ENCODE results near the gene SEC31A. TPM values are rescaled to one million over a fixed set of nuclear protein-coding genes. Genes with fewer than 3 reads are reported as not detected.

The SEC31A gene
- total RNA-seq, 5 donors from 2014 or later (not counting 1 experiment from before 2014, with no cell fraction given), result 107 to 146 (median 130) TPM

- Mint-ChIP-seq H3K9me3 (no peaks in the 10 kb centered on the region), H3K27ac (no peak overlapping the region), H3K36me3 (peaks cover 51% of the 10 kb centered on the region), H3K4me1 (peaks cover 0 to 4% (median 2%) of the 10 kb centered on the region in 3 donors), H3K27me3 (no peaks in the 10 kb centered on the region), H3K4me3 (no peak overlapping the region)
- no peak for ATAC-seq (replicated peaks in 1 of 4)
- Histone ChIP-seq H3K27ac (ENCODE audit: low read length) (no peak overlapping the region), H3K9me3 (no peaks in the 10 kb centered on the region), H3K4me3 (ENCODE audit: control insufficient read depth in 1 of 2, extremely low read depth in 1 of 2, low read length in 1 of 2) (no peak overlapping the region), H3K4me1 (ENCODE audit: control insufficient read depth in 1 of 2, extremely low read depth in 1 of 2, insufficient read depth in 2 of 2, low read length in 2 of 2) (no peaks in the 10 kb centered on the region), H3K36me3 (ENCODE audit: control insufficient read depth in 2 of 2, extremely low read depth in 1 of 2, insufficient read depth in 1 of 2, low read length in 1 of 2) (peaks cover under 1 to 75% of the 10 kb centered on the region in 2 donors), H3K27me3 (replicated peaks in 1 of 2; ENCODE audit: control insufficient read depth in 2 of 2, extremely low read depth in 1 of 2, insufficient read depth in 2 of 2, low read length in 1 of 2) (no peaks in the 10 kb centered on the region)
- ChIA-PET CTCF (interaction anchor here (0.6 to 3.2 kb wide), 16 partner anchors 10 to 793 kb away, joined by 3 to 12 read pairs (median 4); partner anchors contain the start of genes COPS4 (in 1 of the 2) and THAP9 (in 1 of the 2)), POLR2A (interaction anchor here in 1 of 2 donors (0.6 to 1.3 kb wide), 2 partner anchors 48 to 159 kb away, joined by 6 to 8 read pairs; partner anchors contain the start of gene THAP9)
- DNase-seq, result no peak
- 100% methylated on average over 1 of the region's 5 CpGs for WGBS (ENCODE audit: insufficient coverage)
These were observed 38.1 kb downstream of the SEC31A start for GRCh38 chr4:82852751-82853285.

- DNase-seq (peak in 1 of 35 experiments; percentile 59), ATAC-seq (replicated peaks in 1 of 4) (no peak)
- no peaks in the 10 kb centered on the region for H3K9me3 Mint-ChIP-seq
- H3K4me1 ChIP-seq (ENCODE audit: control insufficient read depth in 1 of 2, extremely low read depth in 1 of 2, insufficient read depth in 2 of 2, low read length in 2 of 2), result no peaks in the 10 kb centered on the region
- POLR2A ChIA-PET, result interaction anchor here (0.6 to 1.3 kb wide), 2 partner anchors 48 to 478 kb away, joined by 6 to 8 read pairs; partner anchors contain the start of gene THAP9 (in 1 of the 2)
- H3K4me1 Mint-ChIP-seq, result peaks cover 0 to 4% (median 2%) of the 10 kb centered on the region in 3 donors
- no peaks in the 10 kb centered on the region for H3K27me3 Mint-ChIP-seq
- CTCF ChIA-PET, result interaction anchor here (0.6 to 3.2 kb wide), 16 partner anchors 10 to 794 kb away, joined by 3 to 12 read pairs (median 4); partner anchors contain the start of genes COPS4 (in 1 of the 2) and THAP9 (in 1 of the 2)
- WGBS (ENCODE audit: insufficient coverage), result no CpG with 5 or more reads among the region's 1 CpG
- H3K27ac Mint-ChIP-seq, result peak overlapping the region; percentile 17 to 45
- H3K36me3 Mint-ChIP-seq, result peaks cover 58% of the 10 kb centered on the region
- peaks cover 0 to 75% of the 10 kb centered on the region in 2 donors for H3K36me3 ChIP-seq (ENCODE audit: control insufficient read depth in 2 of 2, extremely low read depth in 1 of 2, insufficient read depth in 1 of 2, low read length in 1 of 2)
- H3K4me3 Mint-ChIP-seq, result no peak overlapping the region
- no peaks in the 10 kb centered on the region for H3K9me3 ChIP-seq
- H3K4me3 ChIP-seq (ENCODE audit: control insufficient read depth in 1 of 2, extremely low read depth in 1 of 2, low read length in 1 of 2), result no peak overlapping the region
- H3K27me3 ChIP-seq (replicated peaks in 1 of 2; ENCODE audit: control insufficient read depth in 2 of 2, extremely low read depth in 1 of 2, insufficient read depth in 2 of 2, low read length in 1 of 2), result no peaks in the 10 kb centered on the region
- H3K27ac ChIP-seq (ENCODE audit: low read length), result no peak overlapping the region
These were observed 38.8 kb downstream of the SEC31A start for GRCh38 chr4:82851885-82852750.

- no peak overlapping the region for H3K4me3 ChIP-seq (ENCODE audit: control insufficient read depth in 1 of 2, extremely low read depth in 1 of 2, low read length in 1 of 2)
- H3K36me3 ChIP-seq (ENCODE audit: control insufficient read depth in 2 of 2, extremely low read depth in 1 of 2, insufficient read depth in 1 of 2, low read length in 1 of 2), result peaks cover 0 to 75% of the 10 kb centered on the region in 2 donors
- no peaks in the 10 kb centered on the region for H3K27me3 Mint-ChIP-seq
- H3K27me3 ChIP-seq (replicated peaks in 1 of 2; ENCODE audit: control insufficient read depth in 2 of 2, extremely low read depth in 1 of 2, insufficient read depth in 2 of 2, low read length in 1 of 2), result no peaks in the 10 kb centered on the region
- H3K27ac ChIP-seq (ENCODE audit: low read length), result no peak overlapping the region
- ChIA-PET CTCF (interaction anchor here (0.6 to 2.2 kb wide), 4 partner anchors 15 to 430 kb away, joined by 3 to 11 read pairs (median 5); partner anchors contain the start of gene COPS4 (in 1 of the 2)), POLR2A (no interaction called here)
- no peaks in the 10 kb centered on the region for H3K4me1 ChIP-seq (ENCODE audit: control insufficient read depth in 1 of 2, extremely low read depth in 1 of 2, insufficient read depth in 2 of 2, low read length in 2 of 2)
- no peak for ATAC-seq (replicated peaks in 1 of 4)
- no peaks in the 10 kb centered on the region for H3K9me3 ChIP-seq
- DNase-seq, result no peak
- H3K27ac Mint-ChIP-seq, result no peak overlapping the region
- no CpG with 5 or more reads among the region's 2 CpGs for WGBS (ENCODE audit: insufficient coverage)
- H3K4me1 Mint-ChIP-seq, result peaks cover 0 to 4% (median 2%) of the 10 kb centered on the region in 3 donors
- H3K36me3 Mint-ChIP-seq, result peaks cover 64% of the 10 kb centered on the region
- no peaks in the 10 kb centered on the region for H3K9me3 Mint-ChIP-seq
- H3K4me3 Mint-ChIP-seq, result no peak overlapping the region
These were observed 39.6 kb downstream of the SEC31A start for GRCh38 chr4:82851318-82851717.

- H3K27me3 Mint-ChIP-seq, result no peaks in the 10 kb centered on the region
- no peak overlapping the region for H3K27ac ChIP-seq (ENCODE audit: low read length)
- H3K36me3 Mint-ChIP-seq, result peaks cover 64% of the 10 kb centered on the region
- H3K27ac Mint-ChIP-seq, result no peak overlapping the region
- H3K4me1 Mint-ChIP-seq, result peaks cover 0 to 4% (median 2%) of the 10 kb centered on the region in 3 donors
- no peaks in the 10 kb centered on the region for H3K9me3 Mint-ChIP-seq
- no peak for DNase-seq
- ChIA-PET CTCF (interaction anchor here (0.6 to 1.3 kb wide), 4 partner anchors 15 to 390 kb away, joined by 3 to 6 read pairs (median 3); no protein-coding TSS in a partner anchor), POLR2A (no interaction called here)
- no peaks in the 10 kb centered on the region for H3K4me1 ChIP-seq (ENCODE audit: control insufficient read depth in 1 of 2, extremely low read depth in 1 of 2, insufficient read depth in 2 of 2, low read length in 2 of 2)
- H3K4me3 Mint-ChIP-seq, result no peak overlapping the region
- no peak for ATAC-seq (replicated peaks in 1 of 4)
- H3K4me3 ChIP-seq (ENCODE audit: control insufficient read depth in 1 of 2, extremely low read depth in 1 of 2, low read length in 1 of 2), result no peak overlapping the region
- no peaks in the 10 kb centered on the region for H3K9me3 ChIP-seq
- H3K36me3 ChIP-seq (ENCODE audit: control insufficient read depth in 2 of 2, extremely low read depth in 1 of 2, insufficient read depth in 1 of 2, low read length in 1 of 2), result peaks cover 6 to 77% of the 10 kb centered on the region in 2 donors
- H3K27me3 ChIP-seq (replicated peaks in 1 of 2; ENCODE audit: control insufficient read depth in 2 of 2, extremely low read depth in 1 of 2, insufficient read depth in 2 of 2, low read length in 1 of 2), result no peaks in the 10 kb centered on the region
These were observed 40.3 kb downstream of the SEC31A start for GRCh38 chr4:82850684-82851083.

- no peaks in the 10 kb centered on the region for H3K27me3 ChIP-seq (replicated peaks in 1 of 2; ENCODE audit: control insufficient read depth in 2 of 2, extremely low read depth in 1 of 2, insufficient read depth in 2 of 2, low read length in 1 of 2)
- POLR2A ChIA-PET, result interaction anchor here in 1 of 2 donors (0.6 kb wide), 1 partner anchor 457 kb away, joined by 5 read pairs; no protein-coding TSS in a partner anchor
- no peak overlapping the region for H3K27ac ChIP-seq (ENCODE audit: low read length)
- H3K4me3 Mint-ChIP-seq, result no peak overlapping the region
- CTCF ChIA-PET, result interaction anchor here in 1 of 2 donors (0.7 kb wide), 1 partner anchor 565 kb away, joined by 3 read pairs; no protein-coding TSS in a partner anchor
- H3K4me1 ChIP-seq (ENCODE audit: control insufficient read depth in 1 of 2, extremely low read depth in 1 of 2, insufficient read depth in 2 of 2, low read length in 2 of 2), result no peaks in the 10 kb centered on the region
- no peak for DNase-seq
- peaks cover 0 to 4% (median 2%) of the 10 kb centered on the region in 3 donors for H3K4me1 Mint-ChIP-seq
- H3K36me3 Mint-ChIP-seq, result peaks cover 66% of the 10 kb centered on the region
- H3K36me3 ChIP-seq (ENCODE audit: control insufficient read depth in 2 of 2, extremely low read depth in 1 of 2, insufficient read depth in 1 of 2, low read length in 1 of 2), result peaks cover 13 to 80% of the 10 kb centered on the region in 2 donors
- no peaks in the 10 kb centered on the region for H3K9me3 Mint-ChIP-seq
- no peaks in the 10 kb centered on the region for H3K27me3 Mint-ChIP-seq
- H3K9me3 ChIP-seq, result no peaks in the 10 kb centered on the region
- 100% methylated on average over 2 of the region's 3 CpGs for WGBS (ENCODE audit: insufficient coverage)
- ATAC-seq (replicated peaks in 1 of 4), result no peak
- no peak overlapping the region for H3K4me3 ChIP-seq (ENCODE audit: control insufficient read depth in 1 of 2, extremely low read depth in 1 of 2, low read length in 1 of 2)
- H3K27ac Mint-ChIP-seq, result no peak overlapping the region
These were observed 42.2 kb downstream of the SEC31A start for GRCh38 chr4:82848706-82849105.

- peaks cover 18 to 68% of the 10 kb centered on the region in 2 donors for H3K36me3 ChIP-seq (ENCODE audit: control insufficient read depth in 2 of 2, extremely low read depth in 1 of 2, insufficient read depth in 1 of 2, low read length in 1 of 2)
- no peaks in the 10 kb centered on the region for H3K27me3 Mint-ChIP-seq
- H3K36me3 Mint-ChIP-seq, result peaks cover 60% of the 10 kb centered on the region
- H3K4me1 ChIP-seq (ENCODE audit: control insufficient read depth in 1 of 2, extremely low read depth in 1 of 2, insufficient read depth in 2 of 2, low read length in 2 of 2), result no peaks in the 10 kb centered on the region
- H3K9me3 ChIP-seq, result no peaks in the 10 kb centered on the region
- H3K27me3 ChIP-seq (replicated peaks in 1 of 2; ENCODE audit: control insufficient read depth in 2 of 2, extremely low read depth in 1 of 2, insufficient read depth in 2 of 2, low read length in 1 of 2), result no peaks in the 10 kb centered on the region
- DNase-seq (peak in 1 of 35 experiments; percentile 19), ATAC-seq (replicated peaks in 1 of 4) (no peak)
- POLR2A ChIA-PET, result interaction anchor here (0.5 kb wide), 2 partner anchors 191 to 250 kb away, joined by 8 to 15 read pairs; no protein-coding TSS in a partner anchor
- no peaks in the 10 kb centered on the region for H3K9me3 Mint-ChIP-seq
- CTCF ChIA-PET, result interaction anchor here (0.5 to 1.0 kb wide), 4 partner anchors 35 to 418 kb away, joined by 3 read pairs; no protein-coding TSS in a partner anchor
- no peak overlapping the region for H3K27ac ChIP-seq (ENCODE audit: low read length)
- no peak overlapping the region for H3K4me3 ChIP-seq (ENCODE audit: control insufficient read depth in 1 of 2, extremely low read depth in 1 of 2, low read length in 1 of 2)
- no peaks in the 10 kb centered on the region for H3K4me1 Mint-ChIP-seq
- no peak overlapping the region for H3K27ac Mint-ChIP-seq
- no peak overlapping the region for H3K4me3 Mint-ChIP-seq
These were observed 48.4 kb downstream of the SEC31A start for GRCh38 chr4:82842593-82842992.
